Activated gamma-delta T cell treated with Interleukin-2 at 50 U/mL for 16 hours (primary cell): ENCODE data around the gene TBC1D19.

Source experiments
- DNase-seq: peaks from one replicate; pipeline ENCODE4 v3.0.0-alpha.2; 2020

Gene TBC1D19

GRCh38 chr4:26786916-26787315 lies 203.0 kb downstream of the TBC1D19 start:
- no peak for DNase-seq

- peak; percentile 14 for DNase-seq
These were observed 203.8 kb downstream of the TBC1D19 start for GRCh38 chr4:26787461-26788340.

GRCh38 chr4:26788341-26788733 lies 204.5 kb downstream of the TBC1D19 start:
- DNase-seq = no peak

- DNase-seq = no peak
These were observed 205.3 kb downstream of the TBC1D19 start for GRCh38 chr4:26789208-26789607.

- no peak for DNase-seq
These were observed 207.5 kb downstream of the TBC1D19 start for GRCh38 chr4:26791346-26791745.

GRCh38 chr4:26792639-26793038 lies 208.8 kb downstream of the TBC1D19 start:
- no peak for DNase-seq

- no peak for DNase-seq
These were observed 209.9 kb downstream of the TBC1D19 start for GRCh38 chr4:26793735-26794134.

GRCh38 chr4:26796081-26796480 lies 212.2 kb downstream of the TBC1D19 start:
- no peak for DNase-seq

GRCh38 chr4:26802790-26803189 lies 218.9 kb downstream of the TBC1D19 start:
- no peak for DNase-seq

GRCh38 chr4:26803211-26803861 lies 219.5 kb downstream of the TBC1D19 start:
- DNase-seq = no peak

GRCh38 chr4:26804451-26804850 lies 220.6 kb downstream of the TBC1D19 start:
- no peak for DNase-seq

- no peak for DNase-seq
These were observed 221.0 kb downstream of the TBC1D19 start for GRCh38 chr4:26804925-26805324.
